NCI-H510A (cell line): ENCODE data around the gene COL4A2.

ENCODE experiments used
- DNase-seq: peaks from one replicate; lab custom pipeline; 2025; lab: John Stamatoyannopoulos, UW

COL4A2 gene

GRCh38 chr13:110290153-110290552, 16.9 kb upstream of the COL4A2 start:
- DNase-seq = no peak

- DNase-seq = no peak
Observed at GRCh38 chr13:110290826-110291225, 16.3 kb upstream of the COL4A2 start.

- DNase-seq = no peak
Observed at GRCh38 chr13:110291286-110291685, 15.8 kb upstream of the COL4A2 start.

- no peak for DNase-seq
Observed at GRCh38 chr13:110293037-110293436, 14.0 kb upstream of the COL4A2 start.

- no peak for DNase-seq
Observed at GRCh38 chr13:110293649-110294048, 13.4 kb upstream of the COL4A2 start.

GRCh38 chr13:110294146-110294545, 12.9 kb upstream of the COL4A2 start:
- DNase-seq = no peak

- no peak for DNase-seq
Observed at GRCh38 chr13:110294622-110295021, 12.5 kb upstream of the COL4A2 start.

- no peak for DNase-seq
Observed at GRCh38 chr13:110297011-110297410, 10.1 kb upstream of the COL4A2 start.

GRCh38 chr13:110297766-110298504, 9.1 kb upstream of the COL4A2 start:
- DNase-seq = no peak

- no peak for DNase-seq
Observed at GRCh38 chr13:110298505-110299282, 8.4 kb upstream of the COL4A2 start.

- no peak for DNase-seq
Observed at GRCh38 chr13:110299283-110299840, 7.7 kb upstream of the COL4A2 start.

GRCh38 chr13:110300090-110300815, 6.8 kb upstream of the COL4A2 start:
- DNase-seq = no peak

- no peak for DNase-seq
Observed at GRCh38 chr13:110301083-110301482, 6.0 kb upstream of the COL4A2 start.

- no peak for DNase-seq
Observed at GRCh38 chr13:110301606-110302553, 5.2 kb upstream of the COL4A2 start.

- DNase-seq = no peak
Observed at GRCh38 chr13:110302997-110303396, 4.1 kb upstream of the COL4A2 start.

- DNase-seq = no peak
Observed at GRCh38 chr13:110303644-110304043, 3.4 kb upstream of the COL4A2 start.

GRCh38 chr13:110304256-110304655, 2.8 kb upstream of the COL4A2 start:
- DNase-seq = no peak

GRCh38 chr13:110305001-110305400, 2.1 kb upstream of the COL4A2 start:
- no peak for DNase-seq

- DNase-seq = no peak
Observed at GRCh38 chr13:110305544-110305943, 1.5 kb upstream of the COL4A2 start.

- no peak for DNase-seq
Observed at GRCh38 chr13:110305949-110306339, 1.1 kb upstream of the COL4A2 start.

GRCh38 chr13:110306340-110306959, 634 bp upstream of the COL4A2 start:
- no peak for DNase-seq
